MCF 10A (cell line): ENCODE data around the gene CCR7. TPM values are rescaled to one million over a fixed set of nuclear protein-coding genes. Genes with fewer than 3 reads are reported as not detected.

Experiments
- BruUV-seq: library from RNA; stranded (reverse); fragments of 400-500 nt; replicated peaks from 2 replicates; lab custom pipeline; 2021; lab: Mats Ljungman, UMichigan
- CTCF ChIA-PET: fragments of 300-600 bp; sonication (Branson Sonifier 250); formaldehyde crosslinking; extraction: SDS; loops from one replicate; lab custom pipeline; 2021; ENCODE audit warnings: antibody characterized with exemption, inconsistent platforms; lab: Yijun Ruan, JAX
- POLR2A ChIA-PET: fragments of 300-600, 350-650 bp; sonication (Branson Sonifier 250); formaldehyde crosslinking; extraction: SDS; loops from one replicate; lab custom pipeline; 2020; ENCODE audit warnings: antibody characterized with exemption, inconsistent platforms; lab: Yijun Ruan, JAX
- DNase-seq: peaks from one replicate; pipeline ENCODE4 v3.0.0-alpha.2; 2018; ENCODE audit not compliant: unreplicated experiment
- H3K27ac Mint-ChIP-seq: one replicate; pipeline ENCODE4 v1.8.0; 2022; ENCODE audit warnings: mild to moderate bottlenecking, low read depth, mixed read lengths; ENCODE audit not compliant: unreplicated experiment
- H3K27me3 Mint-ChIP-seq: one replicate; pipeline ENCODE4 v1.8.0; 2022; ENCODE audit warnings: mixed read lengths; ENCODE audit not compliant: insufficient read depth, unreplicated experiment
- H3K36me3 Mint-ChIP-seq: one replicate; pipeline ENCODE4 v1.8.0; 2022; ENCODE audit warnings: mild to moderate bottlenecking, moderate library complexity, mixed read lengths; ENCODE audit not compliant: insufficient read depth, unreplicated experiment
- H3K4me1 Mint-ChIP-seq: one replicate; pipeline ENCODE4 v1.8.0; 2022; ENCODE audit warnings: mixed read lengths; ENCODE audit not compliant: insufficient read depth, unreplicated experiment
- H3K4me3 Mint-ChIP-seq: one replicate; pipeline ENCODE4 v1.8.0; 2022; ENCODE audit warnings: mild to moderate bottlenecking, moderate library complexity, mixed read lengths; ENCODE audit not compliant: unreplicated experiment
- H3K9me3 Mint-ChIP-seq: one replicate; pipeline ENCODE4 v1.8.0; 2022; ENCODE audit warnings: mixed read lengths; ENCODE audit not compliant: unreplicated experiment
- intact Hi-C: fragments of 100-400 bp; cut with micrococcal nuclease; formaldehyde crosslinking; loops from 2 replicates; pipeline ENCODE4 v1.14.1; 2022
- total RNA-seq: library from RNA; stranded (reverse); gene quantifications from 2 replicates; pipeline ENCODE4 v1.2.3, GENCODE V29; 2022
- TF ChIP-seq, protein P1 (sequence below): fragments of 200-600 bp; IDR thresholded peaks from one replicate; pipeline ENCODE4 v1.8.0; 2022; ENCODE audit warnings: antibody characterized with exemption, mild to moderate bottlenecking; ENCODE audit not compliant: unreplicated experiment

CCR7 gene
- total RNA-seq, 1 experiment from 2014 or later: not detected

DNA sequence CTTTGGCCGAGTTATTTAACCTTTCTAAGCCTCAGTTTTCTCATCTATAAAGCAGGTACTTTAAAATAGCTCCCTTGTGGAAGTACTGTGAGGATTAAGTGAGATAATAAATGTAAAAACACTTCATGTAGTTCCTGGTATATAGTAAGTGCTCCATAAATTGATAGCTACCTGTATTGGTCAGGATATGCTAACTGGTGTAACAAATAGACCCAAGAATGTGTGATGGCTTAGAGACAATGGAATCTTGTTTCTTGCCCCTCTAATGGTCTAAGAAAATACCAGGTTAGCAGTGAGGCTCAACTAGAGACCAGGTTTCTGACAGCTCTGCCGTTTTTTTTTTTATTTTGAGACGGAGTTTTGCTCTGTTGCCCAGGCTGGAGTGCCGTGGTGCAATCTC lies 29.8 kb downstream of the CCR7 start:
- no peaks in the 10 kb centered on the region for H3K27me3 Mint-ChIP-seq
- ChIA-PET POLR2A (interaction anchor here (0.8 to 13.6 kb wide), 7 partner anchors 9 to 118 kb away, joined by 3 to 472 read pairs (median 25); partner anchors contain the start of genes TNS4 and TOP2A), CTCF (interaction anchor here (0.5 to 9.8 kb wide), 13 partner anchors 12 to 230 kb away, joined by 3 to 97 read pairs (median 8); no protein-coding TSS in a partner anchor)
- TF ChIP-seq, protein P1, sequence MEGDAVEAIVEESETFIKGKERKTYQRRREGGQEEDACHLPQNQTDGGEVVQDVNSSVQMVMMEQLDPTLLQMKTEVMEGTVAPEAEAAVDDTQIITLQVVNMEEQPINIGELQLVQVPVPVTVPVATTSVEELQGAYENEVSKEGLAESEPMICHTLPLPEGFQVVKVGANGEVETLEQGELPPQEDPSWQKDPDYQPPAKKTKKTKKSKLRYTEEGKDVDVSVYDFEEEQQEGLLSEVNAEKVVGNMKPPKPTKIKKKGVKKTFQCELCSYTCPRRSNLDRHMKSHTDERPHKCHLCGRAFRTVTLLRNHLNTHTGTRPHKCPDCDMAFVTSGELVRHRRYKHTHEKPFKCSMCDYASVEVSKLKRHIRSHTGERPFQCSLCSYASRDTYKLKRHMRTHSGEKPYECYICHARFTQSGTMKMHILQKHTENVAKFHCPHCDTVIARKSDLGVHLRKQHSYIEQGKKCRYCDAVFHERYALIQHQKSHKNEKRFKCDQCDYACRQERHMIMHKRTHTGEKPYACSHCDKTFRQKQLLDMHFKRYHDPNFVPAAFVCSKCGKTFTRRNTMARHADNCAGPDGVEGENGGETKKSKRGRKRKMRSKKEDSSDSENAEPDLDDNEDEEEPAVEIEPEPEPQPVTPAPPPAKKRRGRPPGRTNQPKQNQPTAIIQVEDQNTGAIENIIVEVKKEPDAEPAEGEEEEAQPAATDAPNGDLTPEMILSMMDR: no peak
- intact Hi-C loops: no loop called here
- no peak for DNase-seq
- H3K27ac Mint-ChIP-seq: no peak overlapping the region
- H3K4me3 Mint-ChIP-seq: no peak overlapping the region
- peaks cover 7% of the 10 kb centered on the region for H3K36me3 Mint-ChIP-seq
- peaks cover 45% of the 10 kb centered on the region for H3K4me1 Mint-ChIP-seq
- no peaks in the 10 kb centered on the region for H3K9me3 Mint-ChIP-seq
- no TSS peak for BruUV-seq

DNA sequence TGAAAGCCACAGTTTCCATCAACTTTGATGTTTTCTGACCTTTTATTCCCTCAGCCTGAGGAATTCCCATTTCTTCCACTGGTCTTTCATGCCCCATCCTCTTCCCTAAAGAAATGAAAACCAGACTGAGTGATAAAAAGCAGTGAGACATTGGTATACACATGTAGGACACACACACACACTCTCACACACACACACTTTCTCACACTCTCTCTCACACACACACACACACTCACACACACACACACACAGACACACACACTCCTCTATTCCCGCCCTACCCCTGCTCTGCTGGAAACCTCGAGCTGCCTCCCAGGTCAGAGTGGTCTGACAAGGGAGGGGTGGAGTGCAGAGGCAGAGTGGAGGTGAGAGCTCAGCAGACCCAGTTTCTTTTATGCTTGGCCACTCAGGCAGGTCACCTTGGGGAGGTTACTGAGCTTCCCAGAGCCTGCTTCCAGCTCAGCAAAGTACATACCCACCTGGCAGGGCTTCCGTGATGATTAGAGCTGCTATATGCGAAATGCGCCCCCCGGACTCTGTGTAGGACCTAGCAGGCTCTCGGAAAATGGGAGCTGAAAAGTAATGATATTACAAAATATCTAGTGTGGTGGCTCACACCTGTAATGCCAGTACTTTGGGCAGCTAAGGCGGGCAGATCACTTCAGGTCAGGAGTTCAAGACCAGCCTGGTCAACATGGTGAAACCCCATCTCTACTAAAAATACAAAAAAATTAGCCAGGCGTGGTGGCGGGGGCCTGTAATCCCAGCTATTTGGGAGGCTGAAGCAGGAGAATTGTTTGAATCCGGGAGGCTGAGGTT lies 30.7 kb downstream of the CCR7 start:
- BruUV-seq: no TSS peak
- Mint-ChIP-seq H3K27me3 (no peaks in the 10 kb centered on the region), H3K4me1 (peaks cover 51% of the 10 kb centered on the region), H3K4me3 (no peak overlapping the region), H3K27ac (peak overlapping the region; percentile 53), H3K9me3 (no peaks in the 10 kb centered on the region), H3K36me3 (peaks cover 7% of the 10 kb centered on the region)
- ChIA-PET POLR2A (interaction anchor here (0.7 to 13.6 kb wide), 8 partner anchors 11 to 117 kb away, joined by 3 to 472 read pairs (median 14); partner anchors contain the start of genes TNS4 and TOP2A), CTCF (interaction anchor here (0.5 to 9.8 kb wide), 25 partner anchors 11 to 828 kb away, joined by 3 to 97 read pairs (median 8); partner anchors contain the start of gene TNS4)
- TF ChIP-seq, protein P1: no peak
- no peak for DNase-seq
- intact Hi-C loops: no loop called here

DNA sequence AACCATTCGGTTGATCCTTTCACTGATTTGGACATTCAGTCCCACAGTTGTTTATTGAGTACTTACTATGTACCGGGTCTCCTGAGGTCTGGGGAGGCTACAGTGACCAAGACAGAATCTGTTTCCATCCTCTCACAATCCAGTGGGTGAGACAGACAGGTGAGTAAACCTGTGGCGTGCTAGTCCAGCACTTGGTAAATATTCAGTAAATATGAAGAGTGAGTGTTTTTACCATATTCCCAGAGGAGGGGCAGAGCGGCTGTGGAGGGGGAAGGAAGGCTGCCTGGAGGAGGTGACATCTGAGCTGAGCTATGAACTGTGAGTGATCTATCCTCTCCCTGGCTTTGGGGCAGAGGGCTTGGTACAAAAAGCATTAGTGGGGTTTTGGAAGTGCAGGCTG lies 31.4 kb downstream of the CCR7 start:
- ChIA-PET CTCF (interaction anchor here (0.5 to 9.8 kb wide), 39 partner anchors 9 to 829 kb away, joined by 3 to 97 read pairs (median 5); partner anchors contain the start of genes GJD3, TNS4 and TOP2A), POLR2A (interaction anchor here (0.7 to 13.6 kb wide), 15 partner anchors 10 to 175 kb away, joined by 3 to 472 read pairs (median 12); partner anchors contain the start of genes TNS4 and TOP2A)
- Mint-ChIP-seq H3K4me1 (peaks cover 51% of the 10 kb centered on the region), H3K36me3 (peaks cover 7% of the 10 kb centered on the region), H3K27me3 (no peaks in the 10 kb centered on the region), H3K4me3 (no peak overlapping the region), H3K9me3 (no peaks in the 10 kb centered on the region), H3K27ac (peak overlapping the region; percentile 53)
- intact Hi-C loops: loop anchor here (1.0 kb wide), 7 partner anchors 26 to 176 kb away; no protein-coding TSS in a partner anchor
- no TSS peak for BruUV-seq
- no peak for DNase-seq
- TF ChIP-seq, protein P1: no peak
